Upper lobe of left lung (tissue), 6 donors: ENCODE measurements around the gene CCDC201. TPM values are rescaled to one million over a fixed set of nuclear protein-coding genes. Genes with fewer than 3 reads are reported as not detected.

Experiments
- ATAC-seq, 2 donors: fragments of 200-7000 bp; cut with Tn5 transposase; one replicate each; pipeline ENCODE4 v1.9.1; 2022; ENCODE audit warnings: mild to moderate bottlenecking in 2 of 2, moderate library complexity in 2 of 2; ENCODE audit not compliant: low FRiP score in 2 of 2
- DNase-seq, 2 donors: peaks; one replicate each; pipeline ENCODE4 v3.0.0-alpha.2; 2019 to 2020
- H3K27ac ChIP-seq, 4 donors: fragments of 200-600 bp; sonication (generic); one replicate each; pipeline ENCODE4 v1.5.1; 2016 to 2019
- H3K27me3 ChIP-seq, 4 donors: fragments of 200-600 bp; sonication (generic); one replicate each; pipeline ENCODE4 v1.5.1; 2017 to 2019
- H3K36me3 ChIP-seq, 4 donors: fragments of 200-600 bp; sonication (generic); one replicate each; pipeline ENCODE4 v1.5.1; 2016 to 2019
- H3K4me1 ChIP-seq, 4 donors: fragments of 200-600 bp; sonication (generic); one replicate each; pipeline ENCODE4 v1.5.1; 2018 to 2019
- H3K4me3 ChIP-seq, 4 donors: fragments of 200-600 bp; sonication (generic); one replicate each; pipeline ENCODE4 v1.5.1; 2017 to 2019; ENCODE audit warnings: mild to moderate bottlenecking in 2 of 4, moderate library complexity in 1 of 4
- H3K9me3 ChIP-seq, 4 donors: fragments of 200-600 bp; sonication (generic); one replicate each; pipeline ENCODE4 v1.5.1; 2018 to 2019
- EP300 ChIP-seq, 4 donors: sonication (generic); formaldehyde crosslinking; IDR thresholded peaks; one replicate each; pipeline ENCODE4 v1.5.1; 2017; ENCODE audit warnings: antibody characterized with exemption in 4 of 4, control low read depth in 2 of 4
- POLR2A ChIP-seq, 4 donors: fragments of 450-650 bp; IDR thresholded peaks; one replicate each; pipeline ENCODE4 v1.5.1; 2016 to 2017; ENCODE audit warnings: antibody characterized with exemption in 4 of 4, mild to moderate bottlenecking in 2 of 4
- POLR2AphosphoS5 ChIP-seq, 2 donors: sonication (generic); formaldehyde crosslinking; IDR thresholded peaks; one replicate each; pipeline ENCODE4 v1.5.1; 2017; ENCODE audit warnings: antibody characterized with exemption in 2 of 2
- WGBS, 2 donors: methylation state at CpG; one replicate each; pipeline ENCODE4 v1.1.5; 2017 to 2018; 5-methylcytosine and 5-hydroxymethylcytosine counted together
- total RNA-seq, 6 donors: library from RNA; depleted of rRNA in 4 of 6; stranded (reverse); fragments of >200 nt in 4 of 6; gene quantifications; one replicate each; pipeline versions ENCODE4 v1.1.0 to v1.2.1, GENCODE V29; 2016 to 2021
- TF ChIP-seq, protein P1 (sequence below), 6 experiments: fragments of 450-650 bp in 4 of 6; fragments of 200-600 bp in 2 of 6; sonication (generic) in 2 of 6; IDR thresholded peaks; one replicate each; pipeline ENCODE4 v1.5.1; 2016 to 2019; ENCODE audit warnings: antibody characterized with exemption in 6 of 6
- donor health status: DM: no; HTN: no; CAD: no; lungs with moderate emphysema.
- donor health status: DM: no; HTN: yes; CAD: no; lungs with severe emphysema.

Gene CCDC201
- total RNA-seq, 6 donors from 2014 or later: not detected

DNA sequence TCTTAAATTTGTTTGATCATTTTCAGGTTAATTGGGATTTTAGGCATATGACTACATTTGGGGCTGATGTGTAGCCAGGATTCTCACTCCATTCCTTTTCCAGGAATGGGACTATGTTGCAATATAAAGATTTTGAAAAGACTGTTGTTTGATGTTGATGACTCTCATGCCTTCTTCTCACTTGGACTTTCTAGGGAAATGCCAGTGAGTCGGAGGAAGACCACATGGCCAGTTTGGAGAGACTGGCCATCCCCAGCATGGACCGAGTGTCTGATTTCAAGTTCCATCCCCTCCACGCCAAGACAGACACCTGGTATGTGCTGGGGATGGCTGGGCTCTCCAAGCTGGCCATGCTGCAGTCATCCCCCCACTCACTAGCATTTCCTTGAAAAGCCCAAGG is 42.7 kb upstream of the CCDC201 start:
- no peak for ATAC-seq
- Histone ChIP-seq H3K27me3 (peaks cover 0 to 8% (median 3%) of the 10 kb centered on the region in 4 donors), H3K27ac (no peak overlapping the region), H3K4me1 (peaks cover 7 to 28% (median 11%) of the 10 kb centered on the region in 4 donors), H3K9me3 (no peaks in the 10 kb centered on the region), H3K36me3 (peaks cover 0 to 3% (median 0%) of the 10 kb centered on the region in 4 donors), H3K4me3 (no peak overlapping the region)
- DNase-seq: no peak
- 76 to 94% methylated on average over 3 of the region's 3 CpGs for WGBS, 2 donors
- no peak for TF ChIP-seq EP300 (IDR thresholded peaks at IDR 0.05)
- TF ChIP-seq, protein P1, sequence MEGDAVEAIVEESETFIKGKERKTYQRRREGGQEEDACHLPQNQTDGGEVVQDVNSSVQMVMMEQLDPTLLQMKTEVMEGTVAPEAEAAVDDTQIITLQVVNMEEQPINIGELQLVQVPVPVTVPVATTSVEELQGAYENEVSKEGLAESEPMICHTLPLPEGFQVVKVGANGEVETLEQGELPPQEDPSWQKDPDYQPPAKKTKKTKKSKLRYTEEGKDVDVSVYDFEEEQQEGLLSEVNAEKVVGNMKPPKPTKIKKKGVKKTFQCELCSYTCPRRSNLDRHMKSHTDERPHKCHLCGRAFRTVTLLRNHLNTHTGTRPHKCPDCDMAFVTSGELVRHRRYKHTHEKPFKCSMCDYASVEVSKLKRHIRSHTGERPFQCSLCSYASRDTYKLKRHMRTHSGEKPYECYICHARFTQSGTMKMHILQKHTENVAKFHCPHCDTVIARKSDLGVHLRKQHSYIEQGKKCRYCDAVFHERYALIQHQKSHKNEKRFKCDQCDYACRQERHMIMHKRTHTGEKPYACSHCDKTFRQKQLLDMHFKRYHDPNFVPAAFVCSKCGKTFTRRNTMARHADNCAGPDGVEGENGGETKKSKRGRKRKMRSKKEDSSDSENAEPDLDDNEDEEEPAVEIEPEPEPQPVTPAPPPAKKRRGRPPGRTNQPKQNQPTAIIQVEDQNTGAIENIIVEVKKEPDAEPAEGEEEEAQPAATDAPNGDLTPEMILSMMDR (IDR thresholded peaks at IDR 0.05): no peak
- TF ChIP-seq POLR2AphosphoS5 (IDR thresholded peaks at IDR 0.05): no peak
- no peak for TF ChIP-seq POLR2A (IDR thresholded peaks at IDR 0.05)

DNA sequence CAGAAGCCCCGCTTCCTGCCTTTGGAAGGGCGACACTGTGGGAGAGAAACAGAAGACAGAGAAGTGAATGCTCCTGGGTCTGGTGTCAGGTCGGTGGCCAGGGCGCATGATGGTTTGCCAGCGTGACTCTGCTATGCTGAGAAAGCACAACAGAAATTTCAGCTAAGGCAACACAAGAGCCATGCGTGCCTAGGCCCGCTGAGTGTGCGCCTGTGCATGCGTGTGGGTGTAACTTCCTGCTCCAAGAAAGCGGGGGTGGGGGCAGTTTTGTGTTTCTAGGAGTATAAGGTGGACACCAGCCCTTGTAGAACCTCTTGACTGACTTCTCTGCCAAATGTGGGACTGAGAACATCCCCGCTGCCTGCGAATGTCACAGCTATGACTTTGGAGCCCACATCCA is 42.0 kb upstream of the CCDC201 start:
- TF ChIP-seq POLR2AphosphoS5 (IDR thresholded peaks at IDR 0.05): no peak
- TF ChIP-seq, protein P1 (IDR thresholded peaks at IDR 0.05): no peak
- no peak for TF ChIP-seq POLR2A (IDR thresholded peaks at IDR 0.05)
- no peak for TF ChIP-seq EP300 (IDR thresholded peaks at IDR 0.05)
- 85 to 94% methylated on average over 12 of the region's 12 CpGs for WGBS, 2 donors
- no peak for ATAC-seq

DNA sequence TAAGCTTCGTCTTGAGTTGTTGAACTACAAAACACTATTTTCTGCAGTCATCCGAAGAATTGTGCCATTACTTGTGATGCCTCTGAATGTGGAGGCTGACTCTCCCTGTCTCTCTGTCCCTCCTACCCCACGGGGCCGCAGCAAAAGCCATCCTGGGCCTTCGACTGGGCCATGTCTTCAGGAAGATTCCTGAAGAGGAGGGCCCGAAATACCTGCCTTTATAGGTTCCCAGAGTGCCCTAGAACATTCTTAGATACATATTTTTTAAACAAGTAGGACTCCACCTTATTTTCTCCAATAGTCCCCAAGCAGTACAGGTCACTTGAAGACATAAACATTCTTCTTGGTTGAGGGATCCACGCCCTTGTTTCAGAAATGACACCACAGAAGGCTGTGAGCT is 40.1 kb upstream of the CCDC201 start:
- no peak for ATAC-seq

More for the DNA sequence above, 42.0 kb upstream of the CCDC201 start:
- peaks cover 0 to 2% (median 1%) of the 10 kb centered on the region in 4 donors for H3K27me3 ChIP-seq
- H3K36me3 ChIP-seq: peaks cover 0 to 3% (median 0%) of the 10 kb centered on the region in 4 donors
- H3K4me3 ChIP-seq: no peak overlapping the region
- H3K4me1 ChIP-seq: peaks cover 3 to 21% (median 5%) of the 10 kb centered on the region in 4 donors
- no peak for DNase-seq
- no peaks in the 10 kb centered on the region for H3K9me3 ChIP-seq
- no peak overlapping the region for H3K27ac ChIP-seq

DNA sequence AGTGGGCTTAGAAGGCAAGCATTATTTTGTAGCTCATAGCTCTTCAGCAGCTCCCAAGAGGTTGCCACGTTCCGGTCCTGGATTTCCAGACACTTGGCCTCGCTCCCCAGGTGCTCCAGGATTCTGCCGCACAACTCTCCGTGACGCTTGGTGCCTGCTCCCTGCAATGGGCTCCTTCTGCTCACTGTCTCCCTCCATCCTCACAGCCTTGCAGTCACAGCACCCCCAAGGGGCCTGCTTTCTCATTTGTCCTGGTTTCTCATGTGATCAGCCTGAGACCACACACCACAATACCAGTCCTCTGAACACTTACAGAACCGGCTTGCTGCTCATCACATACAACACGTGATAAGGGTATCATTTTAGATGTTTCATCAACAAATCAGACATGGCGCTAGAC is 38.4 kb upstream of the CCDC201 start:
- H3K36me3 ChIP-seq: peaks cover 0 to 3% (median 0%) of the 10 kb centered on the region in 4 donors
- ATAC-seq (no peak), DNase-seq (no peak)
- no peaks in the 10 kb centered on the region for H3K4me1 ChIP-seq
- no peak overlapping the region for H3K4me3 ChIP-seq
- H3K27ac ChIP-seq: no peak overlapping the region
- TF ChIP-seq POLR2AphosphoS5 (IDR thresholded peaks at IDR 0.05) (no peak), EP300 (IDR thresholded peaks at IDR 0.05) (no peak), POLR2A (IDR thresholded peaks at IDR 0.05) (no peak)
- TF ChIP-seq, protein P1 (IDR thresholded peaks at IDR 0.05): no peak
- 91 to 98% methylated on average over 9 of the region's 9 CpGs for WGBS, 2 donors
- no peaks in the 10 kb centered on the region for H3K9me3 ChIP-seq
- no peaks in the 10 kb centered on the region for H3K27me3 ChIP-seq

More for the DNA sequence above, 40.1 kb upstream of the CCDC201 start:
- DNase-seq: no peak
- no peak for TF ChIP-seq EP300 (IDR thresholded peaks at IDR 0.05)
- TF ChIP-seq, protein P1 (IDR thresholded peaks at IDR 0.05): no peak
- no peak for TF ChIP-seq POLR2A (IDR thresholded peaks at IDR 0.05)
- no peak for TF ChIP-seq POLR2AphosphoS5 (IDR thresholded peaks at IDR 0.05)
- Histone ChIP-seq H3K9me3 (no peaks in the 10 kb centered on the region), H3K27me3 (no peaks in the 10 kb centered on the region), H3K27ac (no peak overlapping the region), H3K36me3 (peaks cover 0 to 3% (median 0%) of the 10 kb centered on the region in 4 donors), H3K4me1 (peaks cover 3 to 7% (median 5%) of the 10 kb centered on the region in 4 donors), H3K4me3 (no peak overlapping the region)
- WGBS, 2 donors: 89 to 92% methylated on average over 7 of the region's 7 CpGs

DNA sequence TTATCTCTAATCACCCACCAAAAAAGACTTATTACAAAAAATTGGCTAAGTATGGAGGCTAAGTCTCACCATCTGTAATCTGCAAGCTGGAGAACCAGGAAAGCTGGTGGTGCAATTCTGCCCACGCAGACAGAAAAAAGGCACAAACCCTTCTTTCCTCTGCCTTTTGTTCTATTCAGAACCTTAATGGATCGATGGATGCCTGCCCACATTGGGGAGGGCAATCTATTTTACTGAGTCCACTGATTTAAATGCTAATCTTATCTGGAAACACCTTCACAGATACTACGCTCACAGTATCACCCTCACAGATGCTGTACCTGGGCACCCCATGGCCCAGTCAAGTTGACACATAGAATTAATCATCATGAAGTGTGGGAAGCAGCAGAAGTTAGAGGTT is 38.0 kb upstream of the CCDC201 start:
- Histone ChIP-seq H3K36me3 (peaks cover 0 to 3% (median 0%) of the 10 kb centered on the region in 4 donors), H3K27me3 (no peaks in the 10 kb centered on the region), H3K9me3 (no peaks in the 10 kb centered on the region), H3K27ac (no peak overlapping the region), H3K4me3 (no peak overlapping the region), H3K4me1 (no peaks in the 10 kb centered on the region)
- ATAC-seq: no peak
- WGBS, 2 donors: 88 to 94% methylated on average over 3 of the region's 3 CpGs
- DNase-seq: no peak
- no peak for TF ChIP-seq EP300 (IDR thresholded peaks at IDR 0.05)
- TF ChIP-seq, protein P1 (IDR thresholded peaks at IDR 0.05): no peak
- no peak for TF ChIP-seq POLR2AphosphoS5 (IDR thresholded peaks at IDR 0.05)
- TF ChIP-seq POLR2A (IDR thresholded peaks at IDR 0.05): no peak
